ENCODE data around the gene RTL3.

Gene RTL3

GRCh38 chrX:78643096-78643495, 16.0 kb downstream of the RTL3 start:
- TF ChIP-seq TEAD4 (IDR thresholded peaks at IDR 0.05) (no peak), EP300 (IDR thresholded peaks at IDR 0.05; ENCODE audit: borderline replicate concordance) (no peak), CEBPB (IDR thresholded peaks at IDR 0.05) (no peak), USF1 (IDR thresholded peaks at IDR 0.05) (no peak), YY1 (IDR thresholded peaks at IDR 0.05; ENCODE audit: low read depth) (no peak), MAX (IDR thresholded peaks at IDR 0.05) (no peak), CREB1 (IDR thresholded peaks at IDR 0.05; ENCODE audit: low read depth) (no peak), RAD21 (IDR thresholded peaks at IDR 0.05; ENCODE audit: low read depth) (no peak), REST (IDR thresholded peaks at IDR 0.05; ENCODE audit: low read depth) (no peak), TCF12 (IDR thresholded peaks at IDR 0.05; ENCODE audit: low read depth) (no peak), EGR1 (IDR thresholded peaks at IDR 0.05) (no peak), FOXM1 (IDR thresholded peaks at IDR 0.05; ENCODE audit: borderline replicate concordance, low read depth) (no peak), TAF1 (IDR thresholded peaks at IDR 0.05; ENCODE audit: low read depth) (no peak)

- no peak for TF ChIP-seq EP300 (IDR thresholded peaks at IDR 0.05; ENCODE audit: borderline replicate concordance)
These were observed 33.9 kb downstream of the RTL3 start for GRCh38 chrX:78624962-78625909.

- no peak for TF ChIP-seq MAX (IDR thresholded peaks at IDR 0.05)
- no peak for TF ChIP-seq FOXM1 (IDR thresholded peaks at IDR 0.05; ENCODE audit: borderline replicate concordance, low read depth)
- no peak for TF ChIP-seq USF1 (IDR thresholded peaks at IDR 0.05)
- TF ChIP-seq EP300 (IDR thresholded peaks at IDR 0.05; ENCODE audit: borderline replicate concordance) = no peak
- TF ChIP-seq EGR1 (IDR thresholded peaks at IDR 0.05) = no peak
- no peak for TF ChIP-seq REST (IDR thresholded peaks at IDR 0.05; ENCODE audit: low read depth)
- TF ChIP-seq CEBPB (IDR thresholded peaks at IDR 0.05) = no peak
- TF ChIP-seq TEAD4 (IDR thresholded peaks at IDR 0.05) = no peak
- no peak for TF ChIP-seq NFIC (IDR thresholded peaks at IDR 0.05)
- no peak for TF ChIP-seq CREB1 (IDR thresholded peaks at IDR 0.05; ENCODE audit: low read depth)
- TF ChIP-seq RAD21 (IDR thresholded peaks at IDR 0.05; ENCODE audit: low read depth) = no peak
These were observed 34.7 kb downstream of the RTL3 start for GRCh38 chrX:78624426-78624825.

GRCh38 chrX:78622831-78623230, 36.3 kb downstream of the RTL3 start:
- no peak for TF ChIP-seq EGR1 (IDR thresholded peaks at IDR 0.05)
- TF ChIP-seq RAD21 (IDR thresholded peaks at IDR 0.05; ENCODE audit: low read depth) = no peak
- no peak for TF ChIP-seq TEAD4 (IDR thresholded peaks at IDR 0.05)
- TF ChIP-seq CEBPB (IDR thresholded peaks at IDR 0.05) = no peak
- no peak for TF ChIP-seq YY1 (IDR thresholded peaks at IDR 0.05; ENCODE audit: low read depth)
- TF ChIP-seq USF1 (IDR thresholded peaks at IDR 0.05) = no peak
- TF ChIP-seq ZBTB7A (IDR thresholded peaks at IDR 0.05; ENCODE audit: low read depth) = no peak
- TF ChIP-seq FOXM1 (IDR thresholded peaks at IDR 0.05; ENCODE audit: borderline replicate concordance, low read depth) = no peak

GRCh38 chrX:78619834-78620233, 39.3 kb downstream of the RTL3 start:
- no peak for TF ChIP-seq ZBTB7A (IDR thresholded peaks at IDR 0.05; ENCODE audit: low read depth)
- TF ChIP-seq CEBPB (IDR thresholded peaks at IDR 0.05) = no peak
- no peak for TF ChIP-seq RAD21 (IDR thresholded peaks at IDR 0.05; ENCODE audit: low read depth)
- no peak for TF ChIP-seq EGR1 (IDR thresholded peaks at IDR 0.05)
- TF ChIP-seq USF1 (IDR thresholded peaks at IDR 0.05) = no peak
- no peak for TF ChIP-seq EP300 (IDR thresholded peaks at IDR 0.05; ENCODE audit: borderline replicate concordance)

All from Ishikawa (cell line).